Measurements from ENCODE around the gene DPH1. TPM values are rescaled to one million over a fixed set of nuclear protein-coding genes. Genes with fewer than 3 reads are reported as not detected.

DPH1 gene
- total and polyA plus RNA-seq, 9 donors = 27.5 to 77.7 (median 46.0) TPM

GRCh38 chr17:2093349-2093748 lies 63.4 kb downstream of the DPH1 start:
- Histone ChIP-seq H3K27me3 (no peaks in the 10 kb centered on the region), H3K36me3 (no peaks in the 10 kb centered on the region), H3K4me3 (no peak overlapping the region), H3K4me1 (ENCODE audit: insufficient read depth) (peaks cover 6% of the 10 kb centered on the region), H3K27ac (no peak overlapping the region), H3K9me3 (no peaks in the 10 kb centered on the region)
- TF ChIP-seq EP300 (IDR thresholded peaks at IDR 0.05) (no peak), POLR2A (IDR thresholded peaks at IDR 0.05) (no peak), CTCF (IDR thresholded peaks at IDR 0.05) (no peak)
- WGBS, 3 donors = 75 to 81% (median 77%) methylated on average over 5 of the region's 5 CpGs
- peak in 1 of 5 donors; percentile 16 for DNase-seq
- intact Hi-C loops (cut with DNase I) = no loop called here

MicroRNAs encoded within 50 kb of the gene (microRNA counts, 767-probe panel; counts per million panel counts)
- microRNA hsa-miR-132-3p (5,189 counts per million, percentile 95 among the panel's probes with 10 or more counts), microRNA hsa-miR-212-3p (530 counts per million, percentile 78 among the panel's probes with 10 or more counts)

Small RNAs within 50 kb of the gene (microRNA-seq; reads per million reads assigned to microRNA genes)
- gene MIR132 = 532 to 996 (median 732) reads per million in 3 donors
- 9.9 to 36.6 (median 24.1) reads per million in 3 donors for gene MIR212

Small RNAs within 50 kb of the gene (small RNA-seq; reads per million reads assigned to genes)
- gene AC090617.9 (not detected), gene MIR132 (5.7 reads per million, percentile 81 among the genes with 10 or more reads in this experiment), gene MIR212 (1.9 reads per million, percentile 71 among the genes with 10 or more reads in this experiment), gene OVCA2 (not detected)

Other genes starting within 250 kb of the DPH1 start
- 10 to 100 TPM; 11.3 to 22.0 (median 17.5) TPM for gene SMYD4, start 200.3 kb upstream of the DPH1 start, total RNA-seq
- 10 to 100 TPM in 1 of 2 donors, 1 to 10 TPM in 1; 8.5 to 16.3 TPM for gene SMYD4, start 200.3 kb upstream of the DPH1 start, polyA plus RNA-seq
- gene RPA1, start 200.1 kb upstream of the DPH1 start, total RNA-seq = 100 to 1,000 TPM in 5 of 7 donors, 10 to 100 TPM in 2; 20.7 to 137 (median 116) TPM
- 10 to 100 TPM; 37.0 to 63.6 TPM for gene RPA1, start 200.1 kb upstream of the DPH1 start, polyA plus RNA-seq
- 1 to 10 TPM in 5 of 7 donors, under 1 TPM in 1, not detected in 1; 0.92 to 4.1 (median 1.9) TPM for gene RTN4RL1, start 4.8 kb upstream of the DPH1 start, total RNA-seq
- gene RTN4RL1, start 4.8 kb upstream of the DPH1 start, polyA plus RNA-seq = under 1 TPM; 0.30 to 0.42 TPM
- 10 to 100 TPM; 19.1 to 26.4 (median 21.2) TPM for gene OVCA2, start 11.9 kb downstream of the DPH1 start, total RNA-seq
- gene OVCA2, start 11.9 kb downstream of the DPH1 start, polyA plus RNA-seq = 10 to 100 TPM; 13.2 to 28.3 TPM
- gene HIC1, start 24.9 kb downstream of the DPH1 start, total RNA-seq = 100 to 1,000 TPM in 1 of 7 donors, 10 to 100 TPM in 6; 35.0 to 108 (median 68.0) TPM
- 10 to 100 TPM in 1 of 2 donors, 1 to 10 TPM in 1; 3.9 to 16.3 TPM for gene HIC1, start 24.9 kb downstream of the DPH1 start, polyA plus RNA-seq

Measured in ovary (tissue), 9 donors.